ENCODE measurements around the gene RNF148.

The RNF148 gene, protein sequence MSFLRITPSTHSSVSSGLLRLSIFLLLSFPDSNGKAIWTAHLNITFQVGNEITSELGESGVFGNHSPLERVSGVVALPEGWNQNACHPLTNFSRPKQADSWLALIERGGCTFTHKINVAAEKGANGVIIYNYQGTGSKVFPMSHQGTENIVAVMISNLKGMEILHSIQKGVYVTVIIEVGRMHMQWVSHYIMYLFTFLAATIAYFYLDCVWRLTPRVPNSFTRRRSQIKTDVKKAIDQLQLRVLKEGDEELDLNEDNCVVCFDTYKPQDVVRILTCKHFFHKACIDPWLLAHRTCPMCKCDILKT

DNA sequence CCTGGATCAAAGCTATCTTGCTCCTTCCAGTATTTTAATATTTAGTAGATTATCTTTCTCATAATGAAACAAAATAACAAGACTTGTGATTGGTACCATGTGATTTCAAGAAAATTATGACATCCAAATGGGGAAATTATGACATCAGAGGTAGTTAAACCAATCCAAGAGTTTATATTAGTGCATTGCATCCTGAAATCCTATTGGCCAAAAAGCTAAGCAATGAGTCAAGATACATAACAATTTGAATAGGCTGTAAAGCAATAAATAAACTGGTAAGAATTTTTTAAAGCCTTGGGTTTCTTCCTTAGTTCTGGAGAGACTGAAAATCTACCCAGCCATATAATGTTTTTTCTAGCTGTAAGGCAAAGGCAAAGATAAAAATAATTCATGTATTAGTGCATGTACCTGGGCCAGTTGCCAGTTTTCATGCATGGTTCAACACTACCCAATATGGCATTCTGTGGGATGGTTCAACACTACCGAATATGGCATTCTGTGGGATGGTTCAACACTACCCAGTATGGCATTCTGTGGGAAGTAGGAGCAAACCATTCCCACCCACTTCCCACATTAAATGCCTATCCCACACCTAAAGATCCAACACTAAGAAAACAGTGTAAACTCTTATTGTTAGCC lies at the start of gene RNF148:
TSS of gene RNF148 (minus strand) at position 51 of the 639 bp plus-strand sequence. CDS start 172 bp downstream, outside the sequence.
- DNase-seq = no peak

DNA sequence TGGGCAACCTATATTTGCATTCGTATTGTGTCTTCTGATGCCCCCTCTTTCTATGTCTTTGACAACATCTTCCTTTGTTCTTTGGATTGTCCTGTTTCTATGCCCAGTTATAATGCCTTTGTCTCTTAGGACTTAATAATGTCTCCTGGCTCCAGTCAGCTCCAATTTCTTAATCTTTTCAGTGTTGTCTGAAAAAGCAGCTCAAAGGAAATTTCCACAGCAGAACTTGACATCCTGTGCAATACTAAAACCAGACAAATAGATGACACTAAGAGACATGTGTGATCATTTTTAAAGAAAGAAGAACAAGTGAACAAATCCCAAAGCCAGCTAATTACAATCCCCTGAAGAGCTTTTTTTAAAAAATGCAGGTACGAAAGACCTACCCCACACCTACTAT lies 47.7 kb upstream of the RNF148 start:
- DNase-seq = no peak

DNA sequence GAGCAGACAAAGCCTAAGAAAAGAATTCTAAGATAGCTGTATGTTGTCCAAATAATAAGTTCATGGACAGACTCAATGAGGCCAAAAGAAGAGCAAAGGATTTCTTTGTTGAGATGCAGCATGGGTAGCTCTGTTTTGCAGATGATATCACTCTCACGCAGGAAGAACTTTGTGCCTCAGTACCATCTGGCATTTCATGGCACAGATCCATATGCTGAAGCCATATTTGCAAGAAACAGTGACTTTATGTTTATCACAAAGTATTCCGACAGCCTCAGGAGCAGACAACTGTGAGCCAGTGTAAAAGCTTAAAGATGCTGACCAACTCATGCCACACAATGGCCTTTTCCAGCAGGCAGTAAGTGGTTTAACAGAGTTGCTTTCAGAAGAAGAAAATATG lies 45.5 kb upstream of the RNF148 start:
- DNase-seq = no peak

DNA sequence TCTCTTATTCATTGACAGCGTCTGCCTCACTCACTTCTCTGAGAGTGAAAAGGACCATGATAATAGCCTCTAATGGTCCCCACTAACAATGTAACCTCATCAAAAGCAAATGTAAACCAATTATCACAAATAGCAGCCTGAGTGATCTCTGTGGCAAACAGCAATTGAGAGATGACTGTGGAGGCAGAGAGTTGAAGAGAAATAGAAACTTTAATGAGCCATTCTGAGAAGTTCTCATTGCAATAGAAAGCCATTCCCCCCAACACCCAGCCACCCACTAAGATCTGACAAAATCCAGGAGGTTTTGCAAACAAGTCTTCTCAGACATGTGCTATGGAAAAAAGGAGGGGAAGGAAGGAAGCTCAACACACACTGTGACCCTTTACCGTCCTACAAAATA lies 44.2 kb upstream of the RNF148 start:
- DNase-seq = no peak

DNA sequence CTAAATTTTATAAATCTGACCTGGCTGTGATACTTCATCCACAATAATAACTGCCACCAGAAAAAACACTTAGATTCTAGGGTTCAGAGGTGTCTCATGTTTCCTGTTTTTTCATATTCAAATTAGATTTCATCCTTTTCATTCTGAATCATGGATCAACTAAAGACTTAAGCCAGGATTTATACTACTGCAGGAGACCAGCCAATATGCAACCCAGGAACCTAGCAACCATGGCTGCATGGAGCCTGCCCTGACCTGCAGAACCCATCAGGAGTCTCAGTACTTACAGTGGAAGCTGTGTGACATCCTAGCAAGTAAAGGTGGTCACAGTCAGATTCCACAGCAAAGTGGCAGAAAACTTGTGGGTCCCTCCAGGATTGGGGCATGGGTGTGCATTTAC lies 40.5 kb upstream of the RNF148 start:
- DNase-seq = no peak

DNA sequence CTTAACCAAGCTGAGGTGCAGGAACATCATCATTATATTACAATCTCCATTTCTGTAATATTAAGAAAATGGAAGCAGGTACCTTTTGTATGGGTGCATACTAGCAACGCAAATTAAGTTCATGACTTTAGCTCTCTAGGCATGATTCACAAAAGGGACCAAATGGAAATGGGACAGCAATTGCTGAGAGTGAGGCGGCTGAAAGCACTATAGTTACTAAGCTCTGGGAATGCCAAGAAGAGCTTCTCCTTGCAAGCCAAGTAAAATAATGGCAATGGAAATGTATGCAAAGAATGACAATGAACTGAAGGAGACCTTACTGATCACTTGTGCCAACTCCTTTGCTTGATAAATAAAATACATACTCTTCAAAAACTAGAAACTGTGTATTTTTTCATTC lies 36.2 kb upstream of the RNF148 start:
- no peak for DNase-seq

DNA sequence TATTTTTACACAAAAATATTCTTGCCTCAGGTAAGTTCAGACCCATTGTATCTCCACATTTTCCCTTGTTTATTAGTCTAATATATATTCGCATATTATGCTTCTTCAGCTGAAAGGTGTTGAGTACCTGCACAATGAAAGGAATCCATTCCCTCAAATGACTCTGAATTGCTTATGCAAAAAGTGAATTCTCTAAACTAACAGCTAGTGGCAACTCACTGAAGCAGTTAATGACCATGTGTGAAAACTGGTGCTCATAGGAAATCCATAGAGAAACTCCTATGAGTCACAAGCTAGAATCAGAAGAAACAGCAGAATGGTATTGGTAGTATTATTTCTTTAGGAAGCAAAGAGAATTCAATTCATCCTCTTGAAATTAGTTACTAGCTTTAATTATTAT lies 33.5 kb upstream of the RNF148 start:
- no peak for DNase-seq

DNA sequence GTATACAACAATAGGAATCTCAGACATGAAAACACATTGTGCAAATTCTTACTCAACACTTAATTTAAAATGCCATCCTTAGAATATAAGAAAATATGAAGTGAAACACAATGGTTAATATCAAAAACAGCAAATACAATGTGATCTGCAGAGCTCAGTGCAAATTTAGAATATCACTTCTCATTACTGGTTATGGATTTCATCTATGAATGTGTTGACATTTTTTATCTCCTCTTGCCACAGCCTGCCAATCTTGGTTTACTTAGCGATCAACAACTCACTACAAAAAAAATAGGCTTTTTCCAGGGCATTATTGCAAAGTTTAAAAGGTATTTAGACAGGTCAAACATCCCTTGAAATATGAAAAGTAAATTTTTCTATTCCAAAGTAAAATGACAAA lies 25.0 kb upstream of the RNF148 start:
- no peak for DNase-seq

DNA sequence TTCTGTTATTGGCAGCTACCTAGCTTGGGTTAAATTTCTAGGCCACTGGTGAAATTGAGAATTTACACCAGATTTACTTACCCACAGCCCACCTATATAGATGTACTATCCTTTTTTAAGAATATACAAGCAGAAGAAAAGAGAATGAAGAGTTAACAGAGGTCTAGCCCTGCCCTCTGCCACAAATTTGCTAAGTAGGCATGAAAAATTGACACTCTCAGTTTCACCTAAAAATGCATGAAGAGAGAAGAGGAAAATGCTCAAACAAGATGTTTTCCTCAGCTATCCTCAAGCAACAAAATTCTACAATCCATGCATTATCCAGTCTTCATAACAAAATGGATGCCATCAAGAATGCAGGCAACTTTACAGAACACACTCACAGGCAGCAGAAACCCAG lies 24.6 kb upstream of the RNF148 start:
- no peak for DNase-seq

DNA sequence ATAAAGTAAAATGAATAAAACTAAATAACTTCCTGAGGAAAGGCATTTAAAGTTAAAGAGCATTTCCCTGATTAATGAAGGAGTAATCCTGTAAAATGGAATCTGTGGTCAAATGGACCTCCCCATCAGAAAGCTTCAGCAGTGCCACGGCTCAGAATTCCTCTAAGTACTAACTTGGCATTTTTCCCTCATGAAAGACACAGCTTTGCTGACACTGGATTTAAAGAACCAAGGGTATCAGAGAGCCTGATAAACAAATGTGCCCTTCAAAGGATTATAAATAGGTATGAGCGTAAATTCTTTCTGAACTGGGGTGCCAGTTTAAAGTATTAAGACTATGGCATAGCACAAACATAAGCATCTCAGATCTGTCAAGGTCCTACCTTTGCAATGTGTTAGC lies 24.2 kb upstream of the RNF148 start:
- no peak for DNase-seq

DNA sequence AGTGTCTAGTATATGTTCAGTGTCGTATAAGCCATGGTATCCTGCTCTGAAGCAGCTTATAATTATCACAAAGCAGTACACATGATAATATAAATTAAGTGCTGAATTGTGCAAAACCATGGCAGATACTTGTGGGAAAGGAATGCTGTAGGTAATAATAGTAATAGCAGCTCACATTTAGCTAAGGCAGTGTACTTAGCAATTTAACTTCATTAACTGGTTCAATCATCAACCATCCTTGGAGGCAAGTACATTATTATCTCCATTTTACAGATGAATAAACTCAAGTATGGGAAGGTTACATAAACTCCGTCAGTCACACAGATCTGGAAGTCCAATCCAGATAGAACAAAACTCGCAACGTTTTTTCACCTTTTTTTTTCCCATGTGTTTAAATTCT lies 21.6 kb upstream of the RNF148 start:
- no peak for DNase-seq

DNA sequence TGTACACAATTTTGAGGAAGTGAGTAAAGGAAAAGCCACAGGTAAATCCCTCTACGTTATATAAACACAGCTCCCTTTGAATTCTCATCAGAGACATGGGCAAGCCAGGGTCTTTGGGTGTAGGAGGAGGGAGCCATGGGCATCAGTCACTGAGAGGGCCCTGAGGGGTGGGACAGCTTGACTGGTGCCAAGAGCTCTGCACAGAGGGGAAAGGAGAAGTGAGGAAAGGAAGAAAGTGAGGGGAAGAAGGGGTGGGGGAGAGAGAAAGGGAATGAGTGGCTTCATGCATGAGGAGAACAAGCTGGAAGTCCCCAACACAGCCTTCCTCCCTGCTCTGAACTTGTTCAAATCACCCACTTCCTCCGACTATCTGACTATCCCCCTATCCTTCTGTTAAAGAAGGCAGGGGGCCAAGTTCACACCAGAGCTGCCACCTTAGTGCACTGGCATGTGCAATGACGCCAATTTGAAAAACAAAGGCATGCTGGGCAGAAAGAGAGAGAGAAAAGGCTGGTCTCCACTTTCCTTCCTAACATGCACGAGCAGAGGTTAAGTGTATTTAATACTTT lies 16.4 kb upstream of the RNF148 start:
- DNase-seq = no peak

DNA sequence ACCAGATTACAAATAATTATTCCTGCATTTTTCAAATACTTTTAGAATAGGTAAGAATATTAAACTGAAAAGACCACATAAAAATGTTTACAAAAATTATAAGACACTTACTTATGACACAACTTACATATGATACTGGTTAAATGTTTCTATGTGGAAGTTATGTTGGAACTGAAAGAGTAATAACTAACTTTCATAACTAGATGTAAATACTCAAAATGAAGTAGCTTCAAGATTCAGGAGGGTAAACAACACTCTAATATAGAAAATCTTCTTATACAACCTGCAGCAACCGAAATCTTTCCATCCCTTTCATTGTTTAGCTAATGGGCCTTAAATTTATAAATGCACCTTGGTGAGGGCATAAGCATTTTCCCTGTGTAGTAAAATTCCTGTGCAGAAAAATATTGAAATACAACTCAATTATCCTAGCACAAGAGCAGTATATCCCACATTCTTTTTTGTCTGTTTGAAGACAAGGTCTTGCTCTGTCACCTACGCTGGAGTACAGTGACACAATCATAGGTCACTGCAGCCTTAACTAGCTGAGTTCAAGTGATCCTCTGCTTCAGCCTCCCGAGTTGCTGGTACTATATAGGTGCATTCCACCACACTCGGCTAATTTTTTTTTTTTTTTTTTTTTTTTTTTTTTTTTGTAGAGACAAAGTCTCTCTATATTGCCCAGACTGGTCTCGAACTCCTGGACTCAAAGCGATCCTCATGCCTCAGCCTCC lies 14.8 kb upstream of the RNF148 start:
- no peak for DNase-seq

DNA sequence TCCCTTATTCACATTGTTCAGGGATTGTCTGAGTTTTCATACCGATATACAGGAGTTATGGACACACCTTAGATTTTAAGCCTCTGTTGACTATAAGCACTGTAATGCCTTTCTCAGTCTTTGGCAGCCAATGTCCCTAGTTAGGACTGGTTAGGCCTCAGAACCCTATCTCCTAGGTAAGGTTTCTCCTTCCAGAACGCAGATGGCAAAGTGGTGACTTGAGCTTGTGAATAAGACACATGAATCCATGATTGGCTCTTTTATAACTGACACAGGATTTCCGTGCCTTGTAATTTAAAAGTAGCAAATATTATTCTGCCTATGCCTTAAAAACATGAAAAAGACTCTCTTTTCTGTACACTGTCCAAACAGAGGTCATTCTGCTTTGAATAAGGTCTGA lies 12.5 kb upstream of the RNF148 start:
- DNase-seq = no peak

DNA sequence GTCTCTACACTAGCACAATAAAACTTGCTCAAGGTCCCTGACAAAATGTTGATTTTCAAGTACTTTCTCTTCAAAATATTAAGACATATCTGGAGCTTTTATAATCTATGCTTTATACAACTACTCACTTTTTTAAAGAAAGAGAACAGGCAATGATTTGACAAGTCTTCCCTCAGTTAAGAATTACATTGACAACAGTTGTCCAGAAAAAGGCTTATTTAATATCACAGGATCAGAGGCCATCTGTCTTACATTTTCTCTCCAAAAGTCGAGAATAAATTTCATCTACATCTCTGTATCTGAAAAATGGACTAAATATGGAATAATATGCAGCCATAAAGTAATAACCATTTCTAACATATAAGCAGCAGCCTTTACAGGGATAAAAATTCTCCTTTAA lies 8.2 kb upstream of the RNF148 start:
- DNase-seq = no peak

DNA sequence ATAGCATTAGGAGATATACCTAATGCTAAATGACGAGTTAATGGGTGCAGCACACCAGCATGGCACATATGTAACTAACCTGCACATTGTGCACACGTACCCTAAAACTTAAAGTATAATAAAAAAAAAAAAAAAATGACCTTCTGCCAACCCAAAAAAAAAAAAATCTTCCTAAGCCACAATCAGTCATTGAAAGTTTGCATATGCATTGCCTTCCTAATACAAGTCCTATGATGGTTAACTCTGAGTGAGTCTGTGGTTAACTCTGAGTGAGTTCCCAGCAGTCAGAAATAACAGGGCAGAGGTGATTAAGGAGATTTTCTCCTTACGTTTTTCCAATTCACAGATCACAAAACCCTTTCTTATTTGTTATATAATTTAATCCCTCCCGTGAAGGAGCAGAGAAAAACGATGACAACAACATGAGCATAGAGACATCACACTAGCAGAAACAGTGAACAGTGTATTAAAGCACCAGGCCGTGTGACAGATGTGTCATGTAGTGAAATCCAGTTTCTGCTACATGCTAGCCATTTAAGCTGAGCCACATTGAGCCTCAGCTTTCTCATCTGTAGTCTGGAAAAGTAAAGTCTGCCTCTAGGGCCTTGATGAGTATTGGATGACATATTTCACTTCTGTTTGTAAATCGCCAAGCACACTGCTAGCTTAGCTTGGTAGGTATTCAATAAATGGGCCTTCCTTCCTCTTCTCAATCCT lies 7.4 kb upstream of the RNF148 start:
- DNase-seq = no peak

DNA sequence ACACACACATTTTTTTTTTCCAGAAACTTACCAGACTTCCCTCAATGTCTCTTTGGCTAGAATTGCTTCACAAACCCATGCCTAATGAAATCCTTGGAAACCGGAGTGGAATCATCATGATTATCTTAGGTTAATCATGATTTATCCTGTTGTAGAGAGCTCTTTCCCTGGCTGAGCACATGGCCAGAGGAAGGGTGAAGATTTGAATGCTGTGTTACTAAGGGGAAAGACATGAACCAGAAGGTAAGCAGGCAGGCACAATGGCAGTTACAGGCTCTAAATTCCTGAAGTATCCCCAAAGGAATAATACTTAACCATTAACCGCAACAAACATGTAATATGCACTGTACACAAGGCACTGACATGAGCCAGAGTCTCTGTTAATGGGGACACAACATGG lies 4.1 kb upstream of the RNF148 start:
- no peak for DNase-seq

DNA sequence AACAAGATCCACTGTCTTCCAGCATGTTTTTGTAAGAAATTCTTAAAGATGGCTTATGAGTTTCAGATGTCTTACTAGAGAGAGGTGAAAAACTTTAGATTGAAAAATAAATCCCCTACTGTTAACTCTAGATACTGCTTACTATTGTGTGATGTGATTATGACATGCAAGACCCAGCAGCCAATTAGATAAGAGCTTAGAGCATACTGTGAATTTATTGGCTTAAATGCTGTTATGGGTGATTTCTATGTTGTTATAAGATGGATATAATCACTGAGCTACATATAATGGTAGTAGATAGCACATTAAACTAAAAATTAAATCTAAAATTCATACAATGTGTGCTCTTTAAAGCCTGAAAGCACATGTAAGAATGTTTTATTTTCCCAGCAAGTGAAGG lies 3.7 kb downstream of the RNF148 start, which contains the start of gene RNF133:
TSS of gene RNF133 (minus strand) at position 101 of the 400 bp plus-strand sequence. CDS start 199 bp downstream, outside the sequence.
- DNase-seq = no peak

DNA sequence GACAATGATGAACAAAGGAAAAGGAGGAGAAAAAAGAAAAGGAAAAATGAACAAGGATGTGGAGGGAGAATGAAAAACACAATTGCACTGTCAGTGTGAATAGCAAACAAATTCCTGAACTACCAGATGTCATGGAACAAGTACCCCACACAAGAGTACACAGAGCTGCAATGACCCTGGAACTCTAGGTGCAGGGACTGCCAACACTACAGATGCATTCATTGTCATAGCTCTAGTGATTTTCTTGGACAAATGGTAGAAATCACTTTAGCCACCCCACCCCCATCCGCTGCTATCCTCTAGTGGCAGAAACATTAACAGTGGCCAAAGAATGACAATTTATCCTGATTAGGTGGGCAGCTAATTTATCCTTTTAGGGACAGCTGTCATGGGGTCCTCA lies 6.9 kb downstream of the RNF148 start:
- DNase-seq = no peak

DNA sequence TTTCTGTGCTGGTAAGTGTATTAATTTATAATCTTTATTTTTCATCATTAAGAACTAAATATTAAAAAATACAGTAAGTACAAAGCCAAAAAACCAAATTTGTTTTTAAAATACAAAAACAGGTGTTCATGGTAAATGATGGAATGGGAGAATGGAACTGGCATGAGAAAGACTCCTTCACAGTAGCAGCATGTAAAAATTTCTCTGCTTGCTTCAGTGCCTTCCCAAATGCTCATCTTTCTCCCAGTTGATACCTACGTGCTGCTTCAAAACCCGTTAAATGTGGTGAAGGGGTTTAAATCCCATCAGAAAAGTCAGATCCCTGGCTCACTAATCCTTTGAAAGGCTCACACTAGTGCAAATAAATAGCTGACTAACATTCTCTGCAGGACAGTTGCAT lies 8.0 kb downstream of the RNF148 start:
- DNase-seq = no peak

DNA sequence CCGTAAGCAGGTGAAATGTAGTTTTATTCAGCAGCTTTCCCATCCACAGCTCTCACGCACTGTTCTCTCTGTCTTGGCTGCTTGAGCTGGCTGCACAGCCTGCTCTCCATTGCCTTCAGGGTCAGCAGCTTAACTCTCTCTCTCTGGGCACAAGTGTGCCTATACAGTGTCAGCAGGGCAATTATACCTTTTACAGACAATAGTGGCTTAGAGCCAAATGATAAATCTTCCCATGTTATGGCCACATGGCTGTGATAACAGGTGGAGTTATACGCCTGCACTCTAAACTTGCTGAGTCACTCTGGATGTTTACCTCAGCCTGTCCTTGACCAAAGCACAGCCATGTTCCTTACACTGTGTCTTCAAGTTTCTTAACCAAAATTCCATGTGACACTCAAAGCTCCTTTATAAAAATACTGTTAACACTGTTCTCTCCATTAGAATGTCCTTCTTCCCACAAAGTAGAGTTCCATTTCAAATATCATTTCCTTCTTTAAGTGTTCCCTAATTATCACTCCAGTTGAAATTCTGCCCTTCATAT lies 9.9 kb downstream of the RNF148 start:
- no peak for DNase-seq

DNA sequence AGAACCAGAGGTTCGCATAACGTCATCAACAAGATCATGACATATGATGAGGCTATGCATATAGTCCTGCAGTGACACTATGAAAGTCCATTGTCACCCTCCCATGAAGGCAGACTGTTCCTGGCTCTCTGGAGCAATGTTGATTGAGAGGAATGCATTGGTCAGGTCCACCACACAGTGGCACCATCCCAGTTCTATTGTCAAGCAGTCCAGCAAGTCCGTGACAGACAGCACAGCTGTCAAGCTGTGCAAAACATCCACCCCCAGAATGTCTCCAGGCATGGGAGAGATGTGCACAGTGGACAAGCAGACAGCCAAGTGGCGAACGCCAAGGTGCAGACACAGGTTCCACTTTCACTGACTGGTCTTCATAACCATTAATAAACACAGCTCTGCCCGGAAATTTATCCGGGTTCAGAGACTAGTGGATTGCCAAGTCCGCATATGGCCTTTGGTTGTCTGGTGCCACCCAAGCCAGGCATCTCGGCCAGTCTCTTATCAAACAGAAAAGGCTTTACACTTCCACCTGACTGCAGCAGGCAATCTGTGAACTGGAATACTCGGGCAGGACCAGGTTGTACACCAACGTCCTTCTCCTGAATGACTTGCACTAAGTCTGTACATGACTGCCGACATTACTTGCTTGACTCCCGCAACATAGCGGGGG lies 11.0 kb downstream of the RNF148 start:
- no peak for DNase-seq
